SKM-1 (cell line): ENCODE data around the gene P4HA2.
"Not testable (repeated sequence)": the region's sequence is repeated elsewhere in the genome, so short reads cannot be mapped to it uniquely, and the experiment has no call there.

Experiments
- DNase-seq: peaks from one replicate; lab custom pipeline; 2025; ENCODE audit not compliant: unreplicated experiment; lab: John Stamatoyannopoulos, UW

Gene P4HA2

DNA sequence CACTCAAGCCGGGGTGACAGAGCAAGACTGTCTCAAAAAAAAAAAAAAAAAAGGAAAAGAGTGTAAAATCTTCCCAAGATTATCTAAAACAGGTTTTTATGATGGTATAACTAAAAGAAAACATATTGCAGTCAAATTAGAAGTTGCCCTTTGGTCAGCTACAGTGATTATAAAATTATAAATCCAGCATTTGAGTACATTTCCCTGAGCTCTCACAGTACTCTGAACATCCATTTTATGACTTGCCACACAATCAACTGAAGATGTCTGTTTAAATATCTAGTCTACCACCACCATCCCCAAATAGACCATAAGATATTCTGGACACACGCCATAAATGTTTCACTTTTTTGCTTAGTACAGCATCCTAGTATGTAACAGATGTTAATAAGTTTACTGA, 77.1 kb downstream of the P4HA2 start:
- no peak for DNase-seq

DNA sequence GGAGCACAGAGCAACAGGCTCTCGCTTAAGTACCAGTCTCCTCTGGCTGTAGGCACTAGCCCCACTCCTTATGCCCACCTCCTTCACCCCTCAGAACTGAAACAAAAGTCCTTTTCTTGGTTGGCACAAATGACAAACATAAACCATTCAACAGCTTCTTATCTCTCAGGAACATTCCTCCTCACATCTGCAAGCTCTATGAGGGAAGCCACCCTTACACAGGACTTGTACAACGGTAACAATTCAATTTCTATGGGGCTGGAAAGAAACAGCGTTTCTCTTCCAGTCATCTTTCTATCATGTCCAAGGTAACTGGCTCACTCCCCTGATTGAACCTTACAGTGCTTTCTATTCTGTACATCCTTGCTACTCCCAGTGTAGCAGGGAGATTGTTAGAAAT, 80.0 kb downstream of the P4HA2 start:
- no peak for DNase-seq

GRCh38 chr5:132145326-132145725, 82.3 kb downstream of the P4HA2 start:
- not testable (repeated sequence) for DNase-seq

GRCh38 chr5:132143148-132143547, 84.5 kb downstream of the P4HA2 start:
- no peak for DNase-seq

GRCh38 chr5:132142459-132142858, 85.2 kb downstream of the P4HA2 start:
- no peak for DNase-seq
